WI38 (cell line): ENCODE measurements around the gene AUNIP.

ENCODE experiments used
- H3K4me3 ChIP-seq: 2 replicates; pipeline ENCODE4 v1.5.1; 2011; ENCODE audit warnings: low read depth, mild to moderate bottlenecking, control low read depth, low read length
- CTCF ChIP-seq: IDR thresholded peaks from 2 replicates; pipeline ENCODE4 v1.5.1; 2012; ENCODE audit warnings: low read depth, mild to moderate bottlenecking, control low read depth, low read length

The AUNIP gene

GRCh38 chr1:25864434-25864833 lies 5.2 kb upstream of the AUNIP start:
- H3K4me3 ChIP-seq, result no peak overlapping the region
- TF ChIP-seq CTCF, result no peak

GRCh38 chr1:25863486-25864262 lies 4.4 kb upstream of the AUNIP start:
- no peak for TF ChIP-seq CTCF
- H3K4me3 ChIP-seq, result no peak overlapping the region

- TF ChIP-seq CTCF, result no peak
- no peak overlapping the region for H3K4me3 ChIP-seq
Observed at GRCh38 chr1:25862785-25863485, 3.7 kb upstream of the AUNIP start.

- H3K4me3 ChIP-seq, result no peak overlapping the region
- no peak for TF ChIP-seq CTCF
Observed at GRCh38 chr1:25861316-25862286, 2.3 kb upstream of the AUNIP start.

GRCh38 chr1:25858494-25858893 lies 763 bp downstream of the AUNIP start:
- H3K4me3 ChIP-seq, result peak overlapping the region; percentile 73
- TF ChIP-seq CTCF, result no peak

- TF ChIP-seq CTCF, result no peak
- H3K4me3 ChIP-seq, result no peak overlapping the region
Observed at GRCh38 chr1:25856856-25857255, 2.4 kb downstream of the AUNIP start.
